HG03039 (cell line): Measurements from ENCODE around the gene OR6B1.
"Not testable (repeated sequence)": the region's sequence is repeated elsewhere in the genome, so short reads cannot be mapped to it uniquely, and the experiment has no call there.

Source experiments
- ATAC-seq: cut with Tn5 transposase; IDR thresholded peaks from one replicate; pipeline ENCODE4 v1.9.1; 2021; ENCODE audit warnings: mild to moderate bottlenecking, moderate library complexity; ENCODE audit not compliant: unreplicated experiment

The OR6B1 gene

DNA sequence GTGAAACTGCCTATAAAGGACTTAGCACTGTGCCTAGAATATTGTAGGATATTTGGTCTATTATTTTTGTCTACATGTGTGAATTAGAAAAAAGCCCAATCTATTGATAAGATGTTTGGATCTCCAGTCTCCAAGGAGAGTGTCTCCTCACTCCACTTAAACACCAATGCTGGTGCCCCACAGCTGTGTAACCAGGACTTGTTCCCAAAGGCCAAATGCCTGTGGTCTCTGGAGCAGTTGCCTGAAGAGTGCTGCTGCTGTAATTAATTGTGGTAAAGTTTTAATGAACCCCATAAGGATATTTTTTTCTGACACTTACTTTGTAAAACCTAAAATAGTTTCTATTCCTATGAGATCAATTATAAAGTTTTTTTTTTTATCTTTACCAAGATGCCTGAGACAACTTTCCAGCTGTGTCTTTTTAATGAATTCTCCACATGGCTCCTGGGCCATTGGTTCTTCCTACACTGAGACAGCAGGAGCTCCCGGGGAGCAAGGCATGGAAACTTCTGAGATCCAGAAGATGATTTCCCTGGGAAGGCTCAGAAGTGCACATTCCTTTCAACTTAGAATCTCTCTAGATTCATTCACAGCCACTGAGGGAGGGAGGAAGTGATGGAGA is 37.4 kb downstream of the OR6B1 start:
- no peak for ATAC-seq

DNA sequence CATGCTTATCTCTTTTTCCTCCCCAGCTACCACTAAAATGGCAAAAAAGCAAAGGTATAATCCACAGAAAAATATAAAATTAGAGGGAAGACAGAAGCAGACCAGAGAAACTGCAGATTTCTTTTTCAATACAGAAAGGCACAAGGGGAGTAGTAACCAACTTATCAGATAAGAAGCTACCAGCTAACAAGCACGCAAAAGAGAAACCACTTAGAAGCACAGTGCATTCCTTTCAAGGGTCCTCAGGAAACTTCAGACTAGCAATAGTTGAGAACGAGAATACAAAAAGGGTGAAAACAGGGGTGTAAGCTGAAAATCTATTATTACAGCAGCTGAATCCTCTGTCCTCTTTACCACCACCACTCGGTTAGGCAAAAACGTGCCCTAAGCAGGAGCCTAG is 38.8 kb downstream of the OR6B1 start:
- ATAC-seq, result no peak

DNA sequence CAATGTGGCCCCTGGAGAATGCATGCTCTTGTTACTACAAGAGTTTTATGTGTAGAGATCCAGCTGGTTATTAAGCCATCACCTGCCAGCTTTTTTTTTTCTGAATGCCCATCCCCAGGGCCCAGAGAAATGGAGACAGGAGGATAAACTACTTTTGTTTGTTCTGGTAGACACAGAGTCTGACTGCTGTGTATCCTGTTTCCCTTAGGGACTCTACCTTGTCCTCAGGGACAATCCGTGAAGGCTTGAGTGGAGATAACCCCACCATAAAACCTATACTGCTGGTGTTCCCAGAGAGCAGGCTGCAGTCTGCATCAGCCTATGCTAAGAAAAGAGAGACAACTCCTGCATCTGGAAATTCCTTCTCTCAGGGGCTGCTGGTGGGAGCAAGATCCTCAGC is 48.5 kb downstream of the OR6B1 start, which contains the start of gene OR2A5:
Gene OR2A5, plus strand, starts transcription at position 301 of the 400 bp plus-strand sequence. CDS start 1,454 bp downstream, outside the sequence.
- no peak for ATAC-seq

DNA sequence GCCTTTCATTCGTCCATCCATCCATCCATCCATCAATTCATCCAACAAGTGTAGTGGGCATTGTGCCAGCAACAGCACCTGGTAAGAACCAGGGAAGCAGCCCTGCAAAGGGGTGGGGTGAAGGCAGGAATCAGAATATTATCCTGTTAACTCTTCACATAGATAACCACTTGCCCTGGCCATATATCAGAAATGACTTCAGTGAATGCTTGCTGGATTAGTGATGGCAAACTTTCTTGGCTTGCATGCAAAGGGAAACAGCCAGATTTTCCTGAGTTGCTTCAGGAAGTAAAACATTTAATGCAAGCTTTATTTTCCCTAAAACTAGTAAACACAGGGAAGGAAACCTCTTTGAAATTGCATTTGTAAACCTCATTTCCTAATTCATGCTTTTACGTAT is 49.4 kb downstream of the OR6B1 start:
- ATAC-seq, result no peak

DNA sequence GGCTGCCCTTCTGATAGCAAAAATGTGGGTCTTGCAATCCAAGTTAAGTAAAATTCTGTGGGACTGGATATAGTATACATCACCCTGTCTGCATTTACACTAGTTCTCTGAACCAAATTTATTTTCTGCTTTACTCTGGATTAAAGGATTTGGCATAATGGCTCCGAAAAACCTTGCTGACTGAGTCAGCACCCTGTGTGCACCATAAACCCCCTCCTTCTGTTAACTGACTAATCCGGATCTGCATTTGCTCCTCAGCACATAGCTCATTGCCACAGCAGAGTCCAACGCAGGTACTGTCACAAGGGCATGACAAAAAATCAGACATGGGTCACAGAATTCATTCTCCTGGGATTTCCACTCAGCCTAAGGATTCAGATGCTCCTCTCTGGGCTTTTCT is 50.0 kb downstream of the OR6B1 start:
- no peak for ATAC-seq

DNA sequence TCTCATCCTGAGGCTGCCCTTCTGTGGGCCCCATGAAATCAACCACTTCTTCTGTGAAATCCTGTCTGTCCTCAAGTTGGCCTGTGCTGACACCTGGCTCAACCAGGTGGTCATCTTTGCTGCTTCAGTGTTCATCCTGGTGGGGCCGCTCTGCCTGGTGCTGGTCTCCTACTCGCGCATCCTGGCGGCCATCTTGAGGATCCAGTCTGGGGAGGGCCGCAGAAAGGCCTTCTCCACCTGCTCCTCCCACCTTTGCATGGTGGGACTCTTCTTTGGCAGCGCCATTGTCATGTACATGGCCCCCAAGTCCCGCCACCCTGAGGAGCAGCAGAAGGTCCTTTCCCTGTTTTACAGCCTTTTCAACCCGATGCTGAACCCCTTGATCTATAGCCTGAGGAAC is 50.8 kb downstream of the OR6B1 start:
- ATAC-seq, result not testable (repeated sequence)

DNA sequence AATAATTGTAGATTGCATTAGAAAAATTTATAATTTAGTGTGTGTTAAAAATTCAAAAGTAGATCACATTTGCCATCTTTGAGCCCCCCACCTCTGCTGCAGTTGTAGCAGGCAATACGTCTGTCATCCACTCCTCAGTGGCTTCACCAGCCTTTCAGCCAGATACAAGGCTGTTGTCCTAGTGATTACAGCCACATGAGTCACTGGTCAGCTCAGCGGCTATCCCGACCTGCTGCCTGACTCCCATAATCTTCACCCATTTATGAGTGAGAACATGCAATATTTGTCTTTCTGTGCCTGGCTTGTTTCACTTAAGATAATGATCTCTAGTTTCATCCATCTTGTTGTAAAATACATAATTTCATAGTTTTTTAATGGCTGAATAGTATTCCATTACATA is 57.8 kb downstream of the OR6B1 start:
- no peak for ATAC-seq
